Skin of body (tissue), 3 donors: ENCODE data around the gene EIF1AX. TPM values are rescaled to one million over a fixed set of nuclear protein-coding genes. Genes with fewer than 3 reads are reported as not detected.
"Not testable (repeated sequence)": the region's sequence is repeated elsewhere in the genome, so short reads cannot be mapped to it uniquely, and the experiment has no call there.

Experiments
- DNase-seq: peaks from one replicate; lab custom pipeline; 2025; lab: John Stamatoyannopoulos, UW
- small RNA-seq: library from RNA; depleted of rRNA; stranded (forward); fragments of <200 nt; gene quantifications from one replicate; pipeline ENCODE3, GENCODE V24; 2014; ENCODE audit warnings: low replicate concordance
- total RNA-seq: library from RNA; depleted of rRNA; stranded (reverse); fragments of >200 nt; gene quantifications from one replicate; pipeline ENCODE4 v1.2.3, GENCODE V29; 2014

EIF1AX gene
- total RNA-seq, 1 donor from 2014 or later: 44.1 TPM

- not testable (repeated sequence) for DNase-seq
These were observed 14.2 kb downstream of the EIF1AX start for GRCh38 chrX:20127440-20127839.

- DNase-seq: not testable (repeated sequence)
These were observed 14.8 kb downstream of the EIF1AX start for GRCh38 chrX:20126833-20127232.

GRCh38 chrX:20124964-20125363, 16.7 kb downstream of the EIF1AX start:
- no peak for DNase-seq

- no peak for DNase-seq
These were observed 23.4 kb downstream of the EIF1AX start for GRCh38 chrX:20118065-20118824.

- DNase-seq: no peak
These were observed 24.9 kb downstream of the EIF1AX start, which contains the start of gene MAP7D2 for GRCh38 chrX:20116577-20117240. TSS of gene MAP7D2 (minus strand) at chrX:20116907. CDS start at chrX:20116879, 28 bp downstream.

GRCh38 chrX:20116087-20116576, 25.5 kb downstream of the EIF1AX start:
- no peak for DNase-seq

- DNase-seq: no peak
These were observed 29.4 kb downstream of the EIF1AX start for GRCh38 chrX:20112022-20112774.

- no peak for DNase-seq
These were observed 30.4 kb downstream of the EIF1AX start for GRCh38 chrX:20111271-20111670.

- no peak for DNase-seq
These were observed 39.6 kb downstream of the EIF1AX start for GRCh38 chrX:20101934-20102581.

GRCh38 chrX:20091499-20091898, 50.1 kb downstream of the EIF1AX start:
- DNase-seq: no peak

GRCh38 chrX:20089845-20090244, 51.8 kb downstream of the EIF1AX start:
- DNase-seq: no peak

- no peak for DNase-seq
These were observed 61.4 kb downstream of the EIF1AX start for GRCh38 chrX:20080277-20080676.

Small RNA genes within 50 kb of the gene (small RNA-seq; reads per million reads assigned to genes)
- gene RF00493: 30.0 reads per million, percentile 94 among the genes with 10 or more reads in this experiment
- gene RF00494: not detected

Other genes starting within 250 kb of the EIF1AX start
- gene BCLAF3, start 150.8 kb downstream of the EIF1AX start, total RNA-seq: 11.1 TPM
- gene MAP7D2, start 24.9 kb downstream of the EIF1AX start, total RNA-seq: 0.69 TPM
- 37.8 TPM for gene RPS6KA3, start 125.1 kb upstream of the EIF1AX start, total RNA-seq